Tibial nerve (tissue), 4 donors: Measurements from ENCODE around the gene ZC3HAV1L. TPM values are rescaled to one million over a fixed set of nuclear protein-coding genes. Genes with fewer than 3 reads are reported as not detected.

Experiments
- DNase-seq, 2 donors: peaks; one replicate each; pipeline ENCODE4 v3.0.0-alpha.2; 2019; ENCODE audit warnings: low spot score in 2 of 2
- H3K27ac ChIP-seq, 4 donors: fragments of 200-600 bp; sonication (generic) in 3 of 4; one replicate each; pipeline ENCODE4 v1.5.1; 2017 to 2019; ENCODE audit warnings: mild to moderate bottlenecking in 1 of 4
- H3K27me3 ChIP-seq, 2 donors: fragments of 200-600 bp; sonication (generic) in 1 of 2; one replicate each; pipeline versions ENCODE4 v1.5.1 to v1.6.0; 2017 to 2019
- H3K36me3 ChIP-seq, 3 donors: fragments of 200-600 bp; sonication (generic); one replicate each; pipeline ENCODE4 v1.5.1; 2018 to 2019
- H3K4me1 ChIP-seq, 4 donors: fragments of 200-600 bp; sonication (generic) in 3 of 4; one replicate each; pipeline ENCODE4 v1.5.1; 2017 to 2019
- H3K4me3 ChIP-seq, 4 donors: fragments of 200-600 bp; sonication (generic) in 3 of 4; one replicate each; pipeline ENCODE4 v1.5.1; 2017 to 2019; ENCODE audit warnings: mild to moderate bottlenecking in 1 of 4, moderate library complexity in 1 of 4
- H3K9me3 ChIP-seq, 4 donors: fragments of 200-600 bp; sonication (generic) in 3 of 4; one replicate each; pipeline ENCODE4 v1.5.1; 2017 to 2019
- CTCF ChIP-seq, 5 experiments: fragments of 200-600 bp in 3 of 5; fragments of 450-650 bp in 2 of 5; sonication (generic) in 3 of 5; IDR thresholded peaks; one replicate each; pipeline ENCODE4 v1.5.1; 2016 to 2019; ENCODE audit warnings: antibody characterized with exemption in 5 of 5, mild to moderate bottlenecking in 3 of 5, moderate library complexity in 2 of 5
- EP300 ChIP-seq, 2 donors: sonication (generic); formaldehyde crosslinking; IDR thresholded peaks; one replicate each; pipeline ENCODE4 v1.6.1; 2017; ENCODE audit warnings: antibody characterized with exemption in 2 of 2, mild to moderate bottlenecking in 1 of 2
- POLR2A ChIP-seq, 2 donors: fragments of 450-650 bp; IDR thresholded peaks; one replicate each; pipeline ENCODE4 v1.6.1; 2017; ENCODE audit warnings: antibody characterized with exemption in 2 of 2, mild to moderate bottlenecking in 2 of 2, moderate library complexity in 2 of 2
- WGBS, 2 donors: methylation state at CpG; one replicate each; pipeline ENCODE4 v1.1.5; 2018; 5-methylcytosine and 5-hydroxymethylcytosine counted together
- total RNA-seq, 4 donors: library from RNA; depleted of rRNA; stranded (reverse); fragments of >200 nt; gene quantifications; one replicate each; pipeline ENCODE4 v1.1.0, GENCODE V29; 2016

ZC3HAV1L gene
- 10 to 100 TPM; 36.9 to 68.8 (median 53.1) TPM for total RNA-seq

- Histone ChIP-seq H3K27ac (peak within 1 kb of the TSS; percentile 21 to 83 (median 76)), H3K36me3 (peaks cover 0 to 29% (median 0%) of the 10 kb centered on the region in 3 donors), H3K4me1 (peaks cover 0 to 18% (median 12%) of the 10 kb centered on the region in 4 donors), H3K4me3 (peak within 1 kb of the TSS; percentile 78 to 90 (median 82)), H3K27me3 (no peaks in the 10 kb centered on the region), H3K9me3 (no peaks in the 10 kb centered on the region)
- DNase-seq = no peak
- TF ChIP-seq POLR2A (IDR thresholded peaks at IDR 0.05) = peak in 1 of 2 donors; percentile 33
- TF ChIP-seq CTCF (IDR thresholded peaks at IDR 0.05) = no peak
- peak in 1 of 2 donors; percentile 27 for TF ChIP-seq EP300 (IDR thresholded peaks at IDR 0.05)
- WGBS, 2 donors = 0 to 2% methylated on average over 19 to 36 of the region's 82 CpGs
Measured at GRCh38 chr7:139035586-139036353, at the start of gene ZC3HAV1L. TSS of gene ZC3HAV1L (minus strand) at chr7:139036042. CDS start at chr7:139036017, 25 bp downstream.

GRCh38 chr7:139084709-139085108, 48.9 kb upstream of the ZC3HAV1L start:
- H3K36me3 ChIP-seq = peaks cover 2 to 100% (median 13%) of the 10 kb centered on the region in 3 donors
- H3K27ac ChIP-seq = no peak overlapping the region
- DNase-seq = no peak
- TF ChIP-seq CTCF (IDR thresholded peaks at IDR 0.05) (no peak), EP300 (IDR thresholded peaks at IDR 0.05) (no peak), POLR2A (IDR thresholded peaks at IDR 0.05) (no peak)
- no peaks in the 10 kb centered on the region for H3K27me3 ChIP-seq
- H3K4me1 ChIP-seq = peaks cover 0 to 6% (median 0%) of the 10 kb centered on the region in 4 donors
- no peak overlapping the region for H3K4me3 ChIP-seq
- no peaks in the 10 kb centered on the region for H3K9me3 ChIP-seq
- WGBS, 2 donors = 89% methylated on average over 5 of the region's 5 CpGs

- DNase-seq = no peak
- Histone ChIP-seq H3K27ac (no peak overlapping the region), H3K27me3 (no peaks in the 10 kb centered on the region), H3K4me1 (peaks cover 0 to 13% (median 1%) of the 10 kb centered on the region in 4 donors), H3K4me3 (no peak overlapping the region), H3K9me3 (no peaks in the 10 kb centered on the region), H3K36me3 (peaks cover 2 to 100% (median 9%) of the 10 kb centered on the region in 3 donors)
- TF ChIP-seq POLR2A (IDR thresholded peaks at IDR 0.05) = no peak
- TF ChIP-seq EP300 (IDR thresholded peaks at IDR 0.05) = no peak
- no peak for TF ChIP-seq CTCF (IDR thresholded peaks at IDR 0.05)
Measured at GRCh38 chr7:139081584-139081983, 45.7 kb upstream of the ZC3HAV1L start.

DNA sequence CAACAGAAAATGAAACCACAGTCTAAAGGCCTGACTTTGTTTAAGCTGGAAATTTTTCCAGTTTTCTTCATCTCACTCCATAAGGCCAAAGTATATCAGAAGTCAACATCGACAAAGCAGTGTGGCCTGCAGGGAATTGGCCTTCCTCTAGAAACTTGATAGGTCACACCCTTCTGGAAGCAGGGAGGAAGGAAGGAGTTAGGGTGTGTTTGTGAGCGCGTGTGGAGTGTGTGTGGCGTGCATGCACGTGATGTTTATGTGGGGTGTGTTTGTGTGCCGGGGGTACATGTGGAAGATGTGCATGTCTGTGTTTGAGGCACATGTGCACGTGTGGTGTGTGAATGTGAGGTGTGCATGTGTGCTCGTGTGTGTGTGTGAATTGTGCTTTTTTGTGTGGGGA, 45.1 kb upstream of the ZC3HAV1L start:
- peaks cover 0 to 9% (median 1%) of the 10 kb centered on the region in 4 donors for H3K4me1 ChIP-seq
- H3K4me3 ChIP-seq = no peak overlapping the region
- WGBS, 2 donors = 57 to 76% methylated on average over 8 of the region's 8 CpGs
- no peak for TF ChIP-seq CTCF (IDR thresholded peaks at IDR 0.05)
- TF ChIP-seq EP300 (IDR thresholded peaks at IDR 0.05) = peak in 1 of 2 donors; percentile 30
- DNase-seq = no peak
- no peaks in the 10 kb centered on the region for H3K27me3 ChIP-seq
- H3K27ac ChIP-seq = no peak overlapping the region
- H3K9me3 ChIP-seq = no peaks in the 10 kb centered on the region
- peaks cover 0 to 100% (median 9%) of the 10 kb centered on the region in 3 donors for H3K36me3 ChIP-seq

- no peak overlapping the region for H3K4me3 ChIP-seq
- H3K9me3 ChIP-seq = no peaks in the 10 kb centered on the region
- DNase-seq = no peak
- no peaks in the 10 kb centered on the region for H3K27me3 ChIP-seq
- no peak overlapping the region for H3K27ac ChIP-seq
- peaks cover 0 to 96% (median 9%) of the 10 kb centered on the region in 3 donors for H3K36me3 ChIP-seq
- peaks cover 0 to 9% (median 1%) of the 10 kb centered on the region in 4 donors for H3K4me1 ChIP-seq
- 93 to 98% methylated on average over 15 of the region's 15 CpGs for WGBS, 2 donors
- TF ChIP-seq CTCF (IDR thresholded peaks at IDR 0.05) (no peak), EP300 (IDR thresholded peaks at IDR 0.05) (no peak), POLR2A (IDR thresholded peaks at IDR 0.05) (no peak)
Measured at GRCh38 chr7:139079861-139080260, 44.0 kb upstream of the ZC3HAV1L start.
